Astrocyte of the spinal cord (primary cell): ENCODE measurements around the gene KCNC3.
"Not testable (repeated sequence)": the region's sequence is repeated elsewhere in the genome, so short reads cannot be mapped to it uniquely, and the experiment has no call there.

Experiments
- DNase-seq: peaks from one replicate; pipeline ENCODE4 v3.0.0; 2011; ENCODE audit warnings: low read depth, low spot score
- H3K4me3 ChIP-seq: 2 replicates; pipeline ENCODE4 v1.5.1; 2011; ENCODE audit warnings: low read depth, mild to moderate bottlenecking, low read length, moderate library complexity
- CTCF ChIP-seq: IDR thresholded peaks from 2 replicates; pipeline ENCODE4 v1.5.1; 2012; ENCODE audit warnings: low read depth, mild to moderate bottlenecking, low read length, inconsistent platforms
- in situ Hi-C: cut with HindIII; loops from 2 replicates; pipeline ENCODE4 v1.10.0; 2017; ENCODE audit warnings: low sequenced_read_pairs

KCNC3 gene

GRCh38 chr19:50352242-50352641, 23.1 kb upstream of the KCNC3 start:
- no peak for TF ChIP-seq CTCF
- in situ Hi-C loops: no loop called here
- H3K4me3 ChIP-seq: no peak overlapping the region
- no peak for DNase-seq

DNA sequence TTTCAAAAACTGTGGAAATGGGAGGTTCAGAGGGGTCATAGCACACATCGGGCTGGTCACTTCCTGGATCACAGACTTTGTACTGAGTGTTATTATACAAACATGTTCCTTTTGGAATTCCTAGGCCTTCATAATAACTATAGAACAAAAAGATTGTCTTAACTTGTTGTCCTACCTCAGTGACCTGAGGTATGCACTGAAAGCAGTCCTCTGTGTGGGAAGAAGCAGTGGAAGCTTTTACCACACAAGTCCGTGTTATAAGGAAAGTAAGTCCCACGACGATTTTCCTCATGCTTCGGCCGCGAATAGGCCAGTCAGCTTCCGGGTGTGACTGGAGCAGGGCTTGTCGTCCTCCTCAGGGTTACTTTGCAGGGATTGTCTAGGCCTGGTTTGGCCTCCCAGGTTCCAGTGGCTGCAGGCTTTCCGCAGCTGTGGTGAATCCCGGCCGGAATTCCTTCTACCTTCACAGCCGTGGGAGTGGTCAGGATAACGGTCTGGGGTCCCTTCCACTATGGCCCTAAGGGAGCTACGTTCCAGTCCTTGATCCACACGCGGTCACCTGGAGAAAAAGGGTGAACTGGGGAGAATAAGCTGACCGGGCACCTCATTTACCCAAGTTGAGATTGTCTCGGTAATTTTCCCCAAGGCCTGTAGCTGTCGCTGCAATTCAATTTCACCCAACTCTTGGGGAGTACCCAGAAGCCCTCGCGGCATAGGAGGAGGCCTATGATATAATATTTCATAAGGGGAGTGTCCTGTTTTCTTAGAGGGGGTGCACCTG, 20.3 kb upstream of the KCNC3 start:
- TF ChIP-seq CTCF: no peak
- DNase-seq: no peak
- in situ Hi-C loops: no loop called here

DNA sequence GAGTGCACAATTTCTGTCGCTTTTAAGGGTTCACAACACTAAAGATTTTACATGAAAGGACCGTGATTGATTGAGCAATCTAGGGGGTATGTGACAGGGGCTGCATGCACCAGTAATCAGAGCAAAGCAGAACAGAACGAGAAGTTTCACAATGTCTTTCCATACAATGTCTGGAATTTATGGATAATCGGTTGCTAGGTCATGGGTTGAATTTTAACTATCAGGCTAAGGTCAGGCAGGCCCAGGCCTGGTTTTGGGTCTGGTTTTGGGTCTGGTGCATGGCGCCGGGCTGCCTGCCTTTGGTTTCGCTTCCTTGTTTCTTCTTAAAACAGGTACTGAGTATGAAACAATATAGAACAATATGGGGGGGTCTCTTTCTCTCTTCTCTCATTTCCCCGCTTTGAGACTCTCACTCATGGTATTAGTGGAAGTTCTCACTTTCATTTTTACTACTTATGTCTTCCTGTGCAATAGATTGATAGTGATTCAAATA, 18.0 kb upstream of the KCNC3 start:
- in situ Hi-C loops, DNase-seq, H3K4me3 ChIP-seq: not testable (repeated sequence)

More for the DNA sequence above, 20.3 kb upstream of the KCNC3 start:
- H3K4me3 ChIP-seq: no peak overlapping the region

GRCh38 chr19:50344661-50345318, 15.6 kb upstream of the KCNC3 start:
- no peak for TF ChIP-seq CTCF
- no peak overlapping the region for H3K4me3 ChIP-seq
- no peak for DNase-seq
- in situ Hi-C loops: no loop called here

DNA sequence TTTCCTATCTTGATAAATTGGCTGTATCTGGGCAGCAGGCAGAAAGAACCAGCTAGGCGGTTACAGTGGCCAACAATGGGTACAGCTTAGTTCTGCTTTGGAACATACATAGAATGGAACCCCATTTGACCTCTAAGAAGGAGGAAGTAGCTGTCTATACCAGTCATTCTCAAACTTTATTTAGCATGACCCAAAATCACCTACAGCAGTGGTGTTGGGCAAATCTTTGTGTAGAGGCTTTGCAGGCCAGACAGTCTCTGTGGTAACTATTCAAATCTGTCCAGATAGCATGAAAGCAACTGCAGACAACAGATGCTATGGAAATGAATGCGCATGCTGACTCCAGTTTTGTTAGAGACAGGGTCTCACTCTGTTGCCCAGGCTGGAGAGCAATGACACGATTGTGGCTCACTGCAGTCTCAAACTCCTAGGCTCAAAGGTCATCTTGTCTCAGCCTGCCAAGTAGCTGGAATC, 12.0 kb upstream of the KCNC3 start:
- in situ Hi-C loops: no loop called here
- no peak overlapping the region for H3K4me3 ChIP-seq
- DNase-seq: no peak
- TF ChIP-seq CTCF: no peak

DNA sequence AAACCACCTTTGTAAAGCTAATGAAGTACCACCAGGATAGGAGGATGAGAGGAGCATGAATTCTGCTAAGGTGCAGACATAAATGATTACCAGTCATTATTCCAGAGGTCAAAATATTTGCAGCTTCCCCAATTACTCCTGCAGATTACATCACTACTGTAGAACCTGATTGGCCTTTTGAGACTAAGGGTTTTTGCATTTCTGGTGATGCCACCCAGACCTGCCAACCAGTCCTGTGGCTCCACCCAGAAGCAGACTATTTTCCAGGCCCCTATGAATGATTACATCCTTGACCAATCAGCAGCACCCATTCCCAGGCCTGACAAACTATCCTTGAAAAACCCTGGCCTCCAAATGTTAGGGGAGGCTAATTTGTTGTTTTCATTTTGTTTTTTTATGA, 11.2 kb upstream of the KCNC3 start:
- DNase-seq: no peak
- in situ Hi-C loops: no loop called here
- no peak for TF ChIP-seq CTCF
- no peak overlapping the region for H3K4me3 ChIP-seq

GRCh38 chr19:50337031-50337430, 7.9 kb upstream of the KCNC3 start:
- in situ Hi-C loops, DNase-seq, H3K4me3 ChIP-seq: not testable (repeated sequence)
